GM23248 (cell line): ENCODE measurements around the gene AMH. TPM values are rescaled to one million over a fixed set of nuclear protein-coding genes. Genes with fewer than 3 reads are reported as not detected.

ENCODE experiments used
- DNase-seq: peaks from one replicate; pipeline ENCODE4 v3.0.0-alpha.2; 2015
- H2AFZ ChIP-seq: fragments of 200-600 bp; sonication (generic); 2 replicates; pipeline ENCODE4 v1.6.1; 2016; ENCODE audit warnings: antibody characterized with exemption
- H3F3A ChIP-seq: fragments of 200-600 bp; sonication (generic); 2 replicates; pipeline ENCODE4 v1.6.1; 2016; ENCODE audit warnings: mild to moderate bottlenecking, antibody characterized with exemption, mixed run types; ENCODE audit not compliant: insufficient read depth
- H3K27ac ChIP-seq: fragments of 200-600 bp; sonication (generic); 2 replicates; pipeline ENCODE4 v1.5.1; 2016; ENCODE audit warnings: mild to moderate bottlenecking
- H3K27me3 ChIP-seq: fragments of 200-600 bp; sonication (generic); replicated peaks from 2 replicates; pipeline ENCODE4 v1.6.1; 2016; ENCODE audit warnings: mild to moderate bottlenecking; ENCODE audit not compliant: insufficient read depth
- H3K36me3 ChIP-seq: fragments of 200-600 bp; sonication (generic); 2 replicates; pipeline ENCODE4 v1.6.1; 2016; ENCODE audit warnings: low read depth, mild to moderate bottlenecking
- H3K4me1 ChIP-seq: fragments of 200-600 bp; sonication (generic); 2 replicates; pipeline ENCODE4 v1.6.1; 2016; ENCODE audit warnings: mild to moderate bottlenecking; ENCODE audit not compliant: insufficient read depth
- H3K4me2 ChIP-seq: fragments of 200-600 bp; sonication (generic); one replicate; pipeline ENCODE4 v1.6.1; 2016; ENCODE audit warnings: mild to moderate bottlenecking; ENCODE audit not compliant: unreplicated experiment
- H3K4me3 ChIP-seq: fragments of 200-600 bp; sonication (generic); 2 replicates; pipeline ENCODE4 v1.5.1; 2016; ENCODE audit warnings: mild to moderate bottlenecking
- H3K79me2 ChIP-seq: fragments of 200-600 bp; sonication (generic); 2 replicates; pipeline ENCODE4 v1.6.1; 2016; ENCODE audit warnings: mild to moderate bottlenecking; ENCODE audit not compliant: insufficient read depth
- H3K9ac ChIP-seq: fragments of 200-600 bp; sonication (generic); 2 replicates; pipeline ENCODE4 v1.6.1; 2016; ENCODE audit warnings: mild to moderate bottlenecking
- H3K9me2 ChIP-seq: fragments of 200-600 bp; sonication (generic); 2 replicates; pipeline ENCODE4 v1.6.1; 2016; ENCODE audit warnings: mixed run types, mild to moderate bottlenecking, moderate library complexity; ENCODE audit not compliant: insufficient read depth
- H3K9me3 ChIP-seq: fragments of 200-600 bp; sonication (generic); one replicate; pipeline ENCODE4 v1.6.1; 2017; ENCODE audit warnings: low read depth
- H4K20me1 ChIP-seq: fragments of 200-600 bp; sonication (generic); 2 replicates; pipeline ENCODE4 v1.6.0; 2016; ENCODE audit not compliant: insufficient read depth
- EZH2 ChIP-seq: fragments of 200-600 bp; sonication (generic); IDR thresholded peaks from 2 replicates; pipeline ENCODE4 v1.6.1; 2018; ENCODE audit warnings: antibody characterized with exemption, mild to moderate bottlenecking; ENCODE audit not compliant: insufficient read depth, poor library complexity, severe bottlenecking
- EZH2phosphoT487 ChIP-seq: fragments of 200-600 bp; sonication (generic); IDR thresholded peaks from 2 replicates; pipeline ENCODE4 v1.6.1; 2018; ENCODE audit warnings: antibody characterized with exemption, moderate library complexity, mild to moderate bottlenecking, low read depth; ENCODE audit not compliant: insufficient read depth
- WGBS, 2 experiments: methylation state at CpG; one replicate each; pipeline ENCODE4 v1.1.6; 2015 to 2017; ENCODE audit warnings: low lambda C conversion rate in 2 of 2, low coverage in 1 of 2; ENCODE audit errors: missing lambda C conversion rate in 2 of 2; 5-methylcytosine and 5-hydroxymethylcytosine counted together
- in situ Hi-C: fragments of 300-500 bp; cut with MboI; formaldehyde crosslinking; loops from 2 replicates; pipeline ENCODE4 v1.15.0; 2020
- polyA plus RNA-seq: library from polyadenylated mRNA; unstranded; fragments of >200 nt; fragmentation: Nextera tagmentation; extraction: Ambion mirVana; gene quantifications from 2 replicates; pipeline ENCODE4 v1.2.1, GENCODE V29; 2016
- total RNA-seq: library from RNA; depleted of rRNA; stranded (reverse); fragments of >200 nt; shearing (Covaris generic); gene quantifications from 2 replicates; pipeline ENCODE4 v1.2.3, GENCODE V29; 2014

Gene AMH
- total and polyA plus RNA-seq, 2 experiments from 2014 or later: not detected

DNA sequence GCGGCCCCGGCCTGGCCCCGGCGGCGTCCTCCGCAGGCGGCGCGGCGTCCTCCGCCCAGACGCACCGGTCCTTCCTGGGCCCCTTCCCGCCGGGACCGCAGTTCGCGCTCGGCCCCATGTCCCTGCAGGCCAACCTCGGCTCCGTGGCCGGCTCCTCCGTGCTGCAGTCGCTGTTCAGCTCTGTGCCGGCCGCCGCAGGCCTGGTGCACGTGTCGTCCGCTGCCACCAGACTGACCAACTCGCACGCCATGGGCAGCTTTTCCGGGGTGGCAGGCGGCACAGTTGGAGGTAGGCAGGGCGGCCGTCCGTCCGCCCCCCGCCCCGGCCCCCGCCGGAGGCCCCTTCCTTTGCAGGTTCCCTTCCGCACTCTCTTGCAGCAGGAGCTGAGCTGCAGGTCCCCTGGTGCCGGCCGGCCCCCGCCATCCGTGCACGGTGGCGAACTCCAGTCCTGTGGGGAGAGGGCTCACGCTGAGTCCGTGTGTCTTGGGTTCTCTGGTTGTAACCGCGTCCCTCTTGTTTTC lies 22.2 kb upstream of the AMH start:
- Histone ChIP-seq H3K27ac (no peak overlapping the region), H4K20me1 (no peaks in the 10 kb centered on the region), H3F3A (peaks cover 11% of the 10 kb centered on the region; the same call in 1 of the 2 replicates), H3K79me2 (peaks cover 10% of the 10 kb centered on the region), H3K4me2 (no peak overlapping the region), H3K4me1 (no peaks in the 10 kb centered on the region), H3K9me2 (no peaks in the 10 kb centered on the region), H3K36me3 (peaks cover 2% of the 10 kb centered on the region; the same call in 1 of the 2 replicates), H3K9ac (no peak overlapping the region), H3K9me3 (no peaks in the 10 kb centered on the region), H3K4me3 (no peak overlapping the region), H3K27me3 (no peaks in the 10 kb centered on the region), H2AFZ (no peak overlapping the region)
- in situ Hi-C loops: no loop called here
- no peak for DNase-seq
- TF ChIP-seq EZH2phosphoT487 (no peak), EZH2 (no peak)
- 95 to 96% methylated on average over 29 to 53 of the region's 53 CpGs for WGBS, 2 experiments

DNA sequence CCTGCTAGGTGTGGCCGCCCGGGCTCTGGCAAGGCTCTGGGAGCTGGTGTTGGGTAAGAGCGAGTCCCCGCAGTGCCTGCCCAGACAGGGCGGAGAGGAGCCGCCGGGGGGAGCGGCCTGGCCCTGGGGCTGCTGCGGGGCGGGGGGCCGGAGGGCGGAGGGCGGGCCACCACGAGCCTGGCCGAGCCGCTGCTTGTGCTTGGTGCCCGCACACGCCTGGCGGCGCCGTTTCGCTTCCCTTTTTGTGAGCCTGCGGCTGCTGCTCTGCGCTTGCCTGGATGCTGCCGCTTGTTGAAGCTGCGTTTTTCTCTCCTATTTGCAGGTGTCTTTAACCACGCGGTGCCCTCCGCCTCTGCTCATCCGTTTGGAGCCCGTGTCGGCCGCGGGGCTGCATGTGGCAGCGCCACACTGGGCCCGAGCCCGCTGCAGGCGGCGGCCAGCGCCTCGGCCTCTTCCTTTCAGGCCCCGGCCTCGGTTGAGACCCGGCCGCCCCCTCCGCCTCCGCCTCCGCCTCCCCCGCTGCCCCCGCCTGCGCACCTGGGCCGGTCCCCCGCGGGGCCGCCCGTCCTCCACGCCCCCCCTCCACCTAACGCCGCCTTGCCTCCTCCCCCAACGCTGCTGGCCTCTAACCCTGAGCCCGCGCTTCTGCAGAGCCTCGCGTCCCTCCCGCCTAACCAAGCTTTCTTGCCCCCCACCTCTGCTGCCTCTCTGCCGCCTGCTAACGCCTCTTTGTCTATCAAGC lies 21.5 kb upstream of the AMH start:
- Histone ChIP-seq H3K4me1 (no peaks in the 10 kb centered on the region), H3K79me2 (peaks cover 17% of the 10 kb centered on the region), H2AFZ (no peak overlapping the region), H4K20me1 (no peaks in the 10 kb centered on the region), H3F3A (peaks cover 15% of the 10 kb centered on the region; the same call in 1 of the 2 replicates), H3K9me2 (no peaks in the 10 kb centered on the region), H3K27me3 (no peaks in the 10 kb centered on the region), H3K9me3 (no peaks in the 10 kb centered on the region), H3K4me2 (no peak overlapping the region), H3K9ac (no peak overlapping the region), H3K36me3 (peaks cover 2% of the 10 kb centered on the region; the same call in 1 of the 2 replicates), H3K27ac (no peak overlapping the region), H3K4me3 (no peak overlapping the region)
- no peak for DNase-seq
- no peak for TF ChIP-seq EZH2phosphoT487
- in situ Hi-C loops: no loop called here
- WGBS, 2 experiments: 95 to 97% methylated on average over 8 to 67 of the region's 67 CpGs

- 91 to 95% methylated on average over 39 to 42 of the region's 48 CpGs for WGBS, 2 experiments
Observed at GRCh38 chr19:2228157-2229030, 20.7 kb upstream of the AMH start.

More at GRCh38 chr19:2228157-2229030, 20.7 kb upstream of the AMH start:
- DNase-seq: no peak
- Histone ChIP-seq H3K27ac (no peak overlapping the region), H3K9me2 (no peaks in the 10 kb centered on the region), H3K9me3 (no peaks in the 10 kb centered on the region), H4K20me1 (no peaks in the 10 kb centered on the region), H3K79me2 (peaks cover 25% of the 10 kb centered on the region), H3K9ac (no peak overlapping the region), H3K36me3 (peaks cover 2% of the 10 kb centered on the region; the same call in 1 of the 2 replicates), H3K4me1 (no peaks in the 10 kb centered on the region), H3K4me3 (no peak overlapping the region), H2AFZ (no peak overlapping the region), H3F3A (peaks cover 19% of the 10 kb centered on the region; the same call in 1 of the 2 replicates), H3K27me3 (no peaks in the 10 kb centered on the region), H3K4me2 (no peak overlapping the region)
- TF ChIP-seq EZH2phosphoT487: no peak
- TF ChIP-seq EZH2: no peak
- in situ Hi-C loops: no loop called here
